ENCODE measurements around the gene ZNF488. TPM values are rescaled to one million over a fixed set of nuclear protein-coding genes. Genes with fewer than 3 reads are reported as not detected.

The ZNF488 gene
- polyA plus RNA-seq, 1 donor from 2014 or later: 0.85 TPM

GRCh38 chr10:47350671-47351640 is 33.1 kb downstream of the ZNF488 start:
- no peaks in the 10 kb centered on the region for H4K20me1 ChIP-seq (ENCODE audit: insufficient read depth)
- H3K9me3 ChIP-seq (ENCODE audit: low read length): no peaks in the 10 kb centered on the region
- no peak overlapping the region for H3K4me3 ChIP-seq (ENCODE audit: low read length)
- H3K27ac ChIP-seq (ENCODE audit: low read length): no peak overlapping the region
- no peaks in the 10 kb centered on the region for H3F3A ChIP-seq (ENCODE audit: insufficient read depth, low read length, poor library complexity, severe bottlenecking)
- no peaks in the 10 kb centered on the region for H3K79me2 ChIP-seq (replicated peaks; ENCODE audit: insufficient read depth, low read length)
- no peaks in the 10 kb centered on the region for H3K36me3 ChIP-seq (ENCODE audit: insufficient read depth, low read length)
- H3K27me3 ChIP-seq (ENCODE audit: insufficient read depth, low read depth, low read length): no peaks in the 10 kb centered on the region
- H3K4me2 ChIP-seq (ENCODE audit: low read length): no peak overlapping the region
- no peak for TF ChIP-seq REST (IDR thresholded peaks at IDR 0.05; ENCODE audit: borderline replicate concordance)
- H3K9me2 ChIP-seq (ENCODE audit: insufficient read depth, low read length): no peaks in the 10 kb centered on the region
- H2AFZ ChIP-seq (ENCODE audit: low read depth, low read length): no peak overlapping the region
- no peak overlapping the region for H3K9ac ChIP-seq (ENCODE audit: low read length)

DNA sequence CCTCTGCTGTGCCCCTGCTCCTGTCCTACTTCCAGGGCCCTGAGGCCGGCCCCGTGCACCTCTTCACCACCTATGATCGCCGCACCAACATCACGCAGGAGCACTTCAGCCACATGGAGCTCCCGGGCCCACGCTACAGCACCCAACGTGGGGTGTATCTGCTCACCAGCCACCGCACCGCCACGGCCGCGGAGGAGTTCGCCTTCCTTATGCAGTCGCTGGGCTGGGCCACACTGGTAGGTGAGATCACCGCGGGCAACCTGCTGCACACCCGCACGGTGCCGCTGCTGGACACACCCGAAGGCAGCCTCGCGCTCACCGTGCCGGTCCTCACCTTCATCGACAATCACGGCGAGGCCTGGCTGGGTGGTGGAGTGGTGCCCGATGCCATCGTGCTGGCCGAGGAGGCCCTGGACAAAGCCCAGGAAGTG is 34.1 kb downstream of the ZNF488 start:
- Histone ChIP-seq H4K20me1 (ENCODE audit: insufficient read depth) (no peaks in the 10 kb centered on the region), H3K9me2 (ENCODE audit: insufficient read depth, low read length) (no peaks in the 10 kb centered on the region), H3K27me3 (ENCODE audit: insufficient read depth, low read depth, low read length) (no peaks in the 10 kb centered on the region), H3K4me3 (ENCODE audit: low read length) (no peak overlapping the region), H3K36me3 (ENCODE audit: insufficient read depth, low read length) (no peaks in the 10 kb centered on the region), H3K9ac (ENCODE audit: low read length) (no peak overlapping the region), H3K9me3 (ENCODE audit: low read length) (no peaks in the 10 kb centered on the region), H3K79me2 (replicated peaks; ENCODE audit: insufficient read depth, low read length) (no peaks in the 10 kb centered on the region), H2AFZ (ENCODE audit: low read depth, low read length) (no peak overlapping the region), H3K4me2 (ENCODE audit: low read length) (no peak overlapping the region), H3F3A (ENCODE audit: insufficient read depth, low read length, poor library complexity, severe bottlenecking) (no peaks in the 10 kb centered on the region), H3K27ac (ENCODE audit: low read length) (no peak overlapping the region)
- TF ChIP-seq POLR2AphosphoS5 (IDR thresholded peaks at IDR 0.05) (no peak), MXI1 (conservative IDR thresholded peaks at IDR 0.05; ENCODE audit: poor library complexity, severe bottlenecking) (no peak), SMC3 (conservative IDR thresholded peaks at IDR 0.05; ENCODE audit: poor library complexity) (no peak), EZH2 (IDR thresholded peaks at IDR 0.05; ENCODE audit: borderline replicate concordance, insufficient read depth, low read length, poor library complexity, severe bottlenecking) (no peak), RAD21 (conservative IDR thresholded peaks at IDR 0.05) (no peak), TAF1 (IDR thresholded peaks at IDR 0.05; ENCODE audit: low read depth) (no peak), REST (IDR thresholded peaks at IDR 0.05; ENCODE audit: borderline replicate concordance) (no peak), EP300 (conservative IDR thresholded peaks at IDR 0.05; ENCODE audit: poor library complexity, severe bottlenecking) (no peak), CTCF (IDR thresholded peaks at IDR 0.05; ENCODE audit: poor library complexity, severe bottlenecking) (no peak)

Data from neural cell (in vitro differentiated cells).